Thyroid gland (tissue), 4 donors: ENCODE results near the gene TCF12. TPM values are rescaled to one million over a fixed set of nuclear protein-coding genes. Genes with fewer than 3 reads are reported as not detected.

Source experiments
- DNase-seq, 2 donors: peaks; one replicate each; pipeline ENCODE4 v3.0.0-alpha.2; 2019
- H3K27ac ChIP-seq, 3 donors: fragments of 200-600 bp; sonication (generic); 1 replicate in 2 of 3; 2 replicates in 1 of 3; pipeline ENCODE4 v1.5.1; 2016 to 2019; ENCODE audit warnings: mild to moderate bottlenecking in 1 of 3, moderate library complexity in 1 of 3
- H3K27me3 ChIP-seq: fragments of 200-600 bp; sonication (generic); one replicate; pipeline ENCODE4 v1.5.1; 2019
- H3K36me3 ChIP-seq, 2 donors: fragments of 200-600 bp; sonication (generic); one replicate each; pipeline ENCODE4 v1.5.1; 2016 to 2019
- H3K4me1 ChIP-seq, 2 donors: fragments of 200-600 bp; sonication (generic); one replicate each; pipeline ENCODE4 v1.5.1; 2017 to 2019
- H3K4me3 ChIP-seq, 3 donors: fragments of 200-600 bp; sonication (generic); replicated peaks in 1 of 3; 1 replicate in 2 of 3; 2 replicates in 1 of 3; pipeline ENCODE4 v1.5.1; 2016; ENCODE audit warnings: mild to moderate bottlenecking in 1 of 3
- H3K9me3 ChIP-seq: fragments of 200-600 bp; sonication (generic); one replicate; pipeline ENCODE4 v1.5.1; 2017
- POLR2A ChIP-seq, 2 donors: fragments of 450-650 bp; IDR thresholded peaks; one replicate each; pipeline ENCODE4 v1.6.1; 2017; ENCODE audit warnings: antibody characterized with exemption in 2 of 2, mild to moderate bottlenecking in 2 of 2, moderate library complexity in 1 of 2
- WGBS, 2 donors: methylation state at CpG; one replicate each; pipeline ENCODE4 v1.1.5; 2017; 5-methylcytosine and 5-hydroxymethylcytosine counted together
- intact Hi-C: fragments of 100-400 bp; cut with DNase I; formaldehyde crosslinking; loops from one replicate; pipeline ENCODE4 v1.15.1; 2023
- total RNA-seq, 4 donors: library from RNA; depleted of rRNA; stranded (reverse); fragments of >200 nt; gene quantifications; one replicate each; pipeline ENCODE4 v1.2.3, GENCODE V29; 2016
- TF ChIP-seq, protein P1 (sequence below), 6 experiments: fragments of 200-600 bp in 3 of 6; fragments of 450-650 bp in 3 of 6; sonication (generic) in 3 of 6; IDR thresholded peaks; one replicate each; pipeline ENCODE4 v1.5.1; 2016 to 2019; ENCODE audit warnings: antibody characterized with exemption in 6 of 6, mild to moderate bottlenecking in 2 of 6, inconsistent platforms in 1 of 6, moderate library complexity in 1 of 6

TCF12 gene
- total RNA-seq, 4 donors from 2014 or later = 54.8 to 156 (median 108) TPM

DNA sequence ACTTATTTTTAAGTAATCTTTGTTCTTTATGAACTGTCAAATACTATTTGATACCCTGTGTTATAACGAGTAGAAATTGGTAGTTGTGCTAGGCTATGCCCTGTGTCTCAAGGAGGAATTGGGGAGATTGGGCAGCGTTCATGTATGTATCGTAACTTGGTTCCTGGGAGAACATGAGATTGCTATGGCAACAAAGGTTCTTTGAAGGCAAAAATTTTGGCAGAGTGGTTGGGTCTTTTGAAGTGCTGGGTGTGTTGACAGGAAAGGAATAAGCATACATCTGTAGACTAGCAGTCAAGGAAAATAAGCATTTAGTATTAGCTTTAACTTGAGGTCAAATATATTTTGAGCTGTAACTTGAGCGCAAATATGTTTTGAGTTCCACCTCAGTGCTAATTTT lies 45.3 kb downstream of the TCF12 start:
- Histone ChIP-seq H3K4me1 (peaks cover 15 to 25% of the 10 kb centered on the region in 2 donors), H3K27ac (no peak overlapping the region), H3K4me3 (no peak overlapping the region), H3K36me3 (no peaks in the 10 kb centered on the region), H3K27me3 (no peaks in the 10 kb centered on the region), H3K9me3 (no peaks in the 10 kb centered on the region)
- DNase-seq = no peak
- no peak for TF ChIP-seq POLR2A (IDR thresholded peaks at IDR 0.05)
- TF ChIP-seq, protein P1, sequence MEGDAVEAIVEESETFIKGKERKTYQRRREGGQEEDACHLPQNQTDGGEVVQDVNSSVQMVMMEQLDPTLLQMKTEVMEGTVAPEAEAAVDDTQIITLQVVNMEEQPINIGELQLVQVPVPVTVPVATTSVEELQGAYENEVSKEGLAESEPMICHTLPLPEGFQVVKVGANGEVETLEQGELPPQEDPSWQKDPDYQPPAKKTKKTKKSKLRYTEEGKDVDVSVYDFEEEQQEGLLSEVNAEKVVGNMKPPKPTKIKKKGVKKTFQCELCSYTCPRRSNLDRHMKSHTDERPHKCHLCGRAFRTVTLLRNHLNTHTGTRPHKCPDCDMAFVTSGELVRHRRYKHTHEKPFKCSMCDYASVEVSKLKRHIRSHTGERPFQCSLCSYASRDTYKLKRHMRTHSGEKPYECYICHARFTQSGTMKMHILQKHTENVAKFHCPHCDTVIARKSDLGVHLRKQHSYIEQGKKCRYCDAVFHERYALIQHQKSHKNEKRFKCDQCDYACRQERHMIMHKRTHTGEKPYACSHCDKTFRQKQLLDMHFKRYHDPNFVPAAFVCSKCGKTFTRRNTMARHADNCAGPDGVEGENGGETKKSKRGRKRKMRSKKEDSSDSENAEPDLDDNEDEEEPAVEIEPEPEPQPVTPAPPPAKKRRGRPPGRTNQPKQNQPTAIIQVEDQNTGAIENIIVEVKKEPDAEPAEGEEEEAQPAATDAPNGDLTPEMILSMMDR (IDR thresholded peaks at IDR 0.05) = no peak
- 73 to 78% methylated on average over 4 of the region's 4 CpGs for WGBS, 2 donors
- intact Hi-C loops = no loop called here

DNA sequence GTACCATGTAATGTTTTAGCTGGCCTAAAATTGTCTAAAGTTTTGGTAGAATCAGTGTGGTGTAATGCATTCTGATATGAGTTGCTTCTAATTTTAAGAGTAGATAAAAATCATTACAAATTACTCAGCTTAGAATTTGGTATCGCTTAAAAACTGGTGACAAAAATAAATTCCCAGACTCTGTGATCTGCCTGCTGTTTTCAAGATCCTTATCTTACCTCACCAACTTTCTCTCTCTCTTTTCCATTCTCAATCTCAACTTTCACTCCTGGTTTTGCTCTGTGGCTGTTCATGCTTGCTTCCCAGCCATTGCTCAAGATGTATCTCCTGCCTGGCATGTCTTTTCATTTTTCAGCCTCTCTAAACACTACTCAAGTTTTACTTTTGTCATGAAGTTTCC lies 45.7 kb downstream of the TCF12 start:
- H3K4me1 ChIP-seq = peaks cover 19 to 30% of the 10 kb centered on the region in 2 donors
- no peak for TF ChIP-seq POLR2A (IDR thresholded peaks at IDR 0.05)
- TF ChIP-seq, protein P1 (IDR thresholded peaks at IDR 0.05) = no peak
- no peaks in the 10 kb centered on the region for H3K9me3 ChIP-seq
- intact Hi-C loops = no loop called here
- 75 to 77% methylated on average over 1 of the region's 1 CpG for WGBS, 2 donors
- DNase-seq = no peak
- no peak overlapping the region for H3K4me3 ChIP-seq
- H3K27me3 ChIP-seq = no peaks in the 10 kb centered on the region
- H3K27ac ChIP-seq = no peak overlapping the region
- no peaks in the 10 kb centered on the region for H3K36me3 ChIP-seq

DNA sequence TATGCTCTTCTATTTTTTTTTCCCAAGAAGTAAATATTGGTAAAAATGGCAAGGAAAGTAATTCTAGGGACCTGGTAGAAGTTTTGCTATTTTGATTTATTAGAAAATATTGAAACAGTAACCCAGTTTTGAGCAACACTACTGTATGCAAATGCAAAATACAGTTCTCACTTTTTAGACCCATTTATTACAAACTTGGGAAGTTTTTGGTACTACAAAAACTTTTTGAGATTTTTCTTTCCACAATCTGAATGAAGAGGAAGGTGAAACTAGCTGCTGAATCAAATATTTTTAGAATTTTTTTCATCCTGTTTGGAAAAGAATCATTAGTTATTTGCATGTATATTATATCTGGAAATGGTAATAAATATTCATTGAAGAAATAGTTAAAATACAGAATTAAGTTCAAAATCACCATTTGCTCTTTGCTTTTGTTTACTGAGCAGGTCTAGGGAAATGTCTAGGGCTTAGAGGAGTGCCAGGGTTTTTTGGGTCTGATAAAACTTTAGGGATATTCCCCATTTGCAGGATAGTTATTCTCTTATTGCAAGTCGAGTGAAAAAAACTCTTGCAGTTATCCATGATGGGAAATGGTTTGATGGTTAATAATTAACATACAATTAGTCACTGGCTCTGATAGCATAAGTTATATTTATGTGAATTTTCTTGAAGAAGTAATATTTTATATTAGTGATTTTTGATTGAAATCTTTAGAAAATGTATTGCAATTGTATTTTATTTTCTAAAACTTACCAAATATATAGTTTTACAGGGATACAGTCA lies 47.0 kb downstream of the TCF12 start:
- no peak for TF ChIP-seq POLR2A (IDR thresholded peaks at IDR 0.05)
- TF ChIP-seq, protein P1 (IDR thresholded peaks at IDR 0.05) = no peak
- no peaks in the 10 kb centered on the region for H3K27me3 ChIP-seq
- no peaks in the 10 kb centered on the region for H3K9me3 ChIP-seq
- intact Hi-C loops = no loop called here
- H3K27ac ChIP-seq = no peak overlapping the region
- 86 to 93% methylated on average over 1 of the region's 1 CpG for WGBS, 2 donors
- DNase-seq = no peak
- no peaks in the 10 kb centered on the region for H3K36me3 ChIP-seq
- H3K4me1 ChIP-seq = peaks cover 23 to 32% of the 10 kb centered on the region in 2 donors
- no peak overlapping the region for H3K4me3 ChIP-seq

DNA sequence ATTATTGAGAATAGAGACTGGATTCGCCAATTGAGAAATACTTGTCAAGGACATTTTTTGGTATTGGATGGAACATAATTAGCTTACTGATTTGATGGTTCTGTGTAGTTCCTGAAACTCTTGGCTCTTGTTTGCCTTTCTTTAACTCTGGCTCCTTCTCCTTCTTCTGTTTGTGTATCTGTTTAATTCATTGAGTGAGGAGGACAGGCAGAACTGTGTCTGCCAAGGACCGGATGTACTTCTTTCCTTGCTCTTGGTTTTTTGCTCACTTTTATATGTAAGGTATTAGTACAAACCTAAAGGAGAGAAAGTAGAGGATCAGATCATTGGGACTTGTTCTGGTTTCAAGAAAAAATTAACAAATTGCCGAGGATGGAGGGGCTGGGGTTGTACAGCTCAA lies 48.9 kb downstream of the TCF12 start:
- Histone ChIP-seq H3K36me3 (no peaks in the 10 kb centered on the region), H3K4me1 (peaks cover 23 to 32% of the 10 kb centered on the region in 2 donors), H3K27me3 (no peaks in the 10 kb centered on the region), H3K27ac (no peak overlapping the region), H3K4me3 (no peak overlapping the region), H3K9me3 (no peaks in the 10 kb centered on the region)
- TF ChIP-seq, protein P1 (IDR thresholded peaks at IDR 0.05) = no peak
- TF ChIP-seq POLR2A (IDR thresholded peaks at IDR 0.05) = no peak
- WGBS, 2 donors = 94% methylated on average over 3 of the region's 3 CpGs
- no peak for DNase-seq
- intact Hi-C loops = no loop called here

DNA sequence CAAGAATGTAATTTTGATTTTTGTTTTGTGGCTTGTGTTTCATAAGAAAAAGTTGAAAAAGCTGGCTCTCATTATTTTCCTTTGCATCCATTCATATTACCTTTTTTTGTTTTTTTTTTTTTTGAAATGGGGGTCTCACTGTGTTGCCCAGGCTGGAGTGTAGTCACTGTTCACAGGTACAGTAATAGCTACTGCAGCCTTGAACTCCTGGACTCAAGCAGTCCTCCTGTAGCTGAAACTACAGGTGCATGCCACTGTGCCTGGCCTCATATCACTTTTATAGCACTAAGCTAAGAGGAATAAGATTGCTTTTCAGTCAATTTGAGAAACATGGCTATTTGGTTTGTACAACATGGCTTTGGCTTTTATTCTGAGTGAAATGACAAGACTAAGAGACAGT lies 49.8 kb downstream of the TCF12 start:
- intact Hi-C loops = no loop called here
- H3K9me3 ChIP-seq = no peaks in the 10 kb centered on the region
- no peak overlapping the region for H3K4me3 ChIP-seq
- H3K36me3 ChIP-seq = no peaks in the 10 kb centered on the region
- TF ChIP-seq, protein P1 (IDR thresholded peaks at IDR 0.05) = no peak
- TF ChIP-seq POLR2A (IDR thresholded peaks at IDR 0.05) = no peak
- DNase-seq = no peak
- no peak overlapping the region for H3K27ac ChIP-seq
- H3K27me3 ChIP-seq = no peaks in the 10 kb centered on the region
- peaks cover 23 to 30% of the 10 kb centered on the region in 2 donors for H3K4me1 ChIP-seq
